Keratinocyte (primary cell): ENCODE results near the gene P2RX7. TPM values are rescaled to one million over a fixed set of nuclear protein-coding genes. Genes with fewer than 3 reads are reported as not detected.

Experiments used
- DNase-seq: peaks from one replicate; pipeline ENCODE4 v3.0.0-alpha.2; 2011; ENCODE audit warnings: low read depth, missing footprints, low spot score
- FAIRE-seq: peaks from 2 replicates; lab custom pipeline; 2011; peaks lifted over from hg19 to GRCh38; lab: Jason Lieb, UNC
- H2AFZ ChIP-seq: 2 replicates; pipeline ENCODE4 v1.6.0; 2012; ENCODE audit warnings: low read length, control low read depth, inconsistent platforms; ENCODE audit not compliant: control insufficient read depth
- H3K27ac ChIP-seq: 2 replicates; pipeline ENCODE4 v1.5.1; 2011; ENCODE audit warnings: low read length; ENCODE audit not compliant: control insufficient read depth, insufficient read depth
- H3K27me3 ChIP-seq: 3 replicates; pipeline ENCODE4 v1.6.0; 2011; ENCODE audit warnings: low read length; ENCODE audit not compliant: control insufficient read depth, insufficient read depth; ENCODE audit errors: extremely low read depth
- H3K36me3 ChIP-seq, 2 experiments: 2 replicates in 1 of 2; 3 replicates in 1 of 2; pipeline ENCODE4 v1.5.1; 2011; ENCODE audit warnings: low read length in 2 of 2, mild to moderate bottlenecking in 1 of 2; ENCODE audit not compliant: control insufficient read depth in 2 of 2, insufficient read depth in 2 of 2; ENCODE audit errors: extremely low read depth in 1 of 2
- H3K4me1 ChIP-seq: 3 replicates; pipeline ENCODE4 v1.5.1; 2011; ENCODE audit warnings: low read length; ENCODE audit not compliant: control insufficient read depth, insufficient read depth; ENCODE audit errors: extremely low read depth
- H3K4me2 ChIP-seq: 3 replicates; pipeline ENCODE4 v1.6.0; 2011; ENCODE audit warnings: low read depth, low read length; ENCODE audit not compliant: control insufficient read depth, insufficient read depth; ENCODE audit errors: extremely low read depth
- H3K4me3 ChIP-seq, 3 experiments: fragments of 200-600 bp in 1 of 3; sonication (generic) in 1 of 3; 2 replicates in 2 of 3; 3 replicates in 1 of 3; pipeline ENCODE4 v1.5.1; 2011 to 2016; ENCODE audit warnings: low read length in 3 of 3, mild to moderate bottlenecking in 3 of 3, control low read depth in 2 of 3, inconsistent platforms in 1 of 3, low read depth in 1 of 3, mixed read lengths in 1 of 3, mixed run types in 1 of 3, moderate library complexity in 1 of 3; ENCODE audit not compliant: control insufficient read depth in 2 of 3, insufficient read depth in 2 of 3; ENCODE audit errors: extremely low read depth in 1 of 3
- H3K79me2 ChIP-seq: 2 replicates; pipeline ENCODE4 v1.6.0; 2012; ENCODE audit warnings: low read length; ENCODE audit not compliant: control insufficient read depth, insufficient read depth
- H3K9ac ChIP-seq: 3 replicates; pipeline ENCODE4 v1.6.0; 2011; ENCODE audit warnings: low read length; ENCODE audit not compliant: control insufficient read depth, insufficient read depth; ENCODE audit errors: extremely low read depth
- H3K9me1 ChIP-seq: 3 replicates; pipeline ENCODE4 v1.6.0; 2011; ENCODE audit warnings: low read length; ENCODE audit not compliant: control insufficient read depth, insufficient read depth; ENCODE audit errors: extremely low read depth
- H3K9me3 ChIP-seq: 2 replicates; pipeline ENCODE4 v1.5.1; 2012; ENCODE audit warnings: low read depth, low read length; ENCODE audit not compliant: control insufficient read depth
- H4K20me1 ChIP-seq: 3 replicates; pipeline ENCODE4 v1.6.0; 2011; ENCODE audit warnings: low read length; ENCODE audit not compliant: control insufficient read depth, insufficient read depth; ENCODE audit errors: extremely low read depth
- EZH2 ChIP-seq: IDR thresholded peaks from one replicate; pipeline ENCODE4 v1.6.1; 2012; ENCODE audit warnings: inconsistent platforms, mild to moderate bottlenecking, low read length, moderate library complexity
- dilution Hi-C: fragments of 300-500 bp; cut with MboI; formaldehyde crosslinking; loops from one replicate; pipeline ENCODE4 v1.7.0; 2020; ENCODE audit warnings: low sequenced_read_pairs; ENCODE audit not compliant: extremely low pct_ligation_motif_present
- polyA plus RNA-seq, 5 experiments: library from polyadenylated mRNA; depleted of rRNA in 3 of 5; stranded (reverse) in 3 of 5; stranded (forward) in 1 of 5; unstranded in 1 of 5; fragments of >200 nt; gene quantifications; 1 replicate in 1 of 5; 2 replicates in 3 of 5; 3 replicates in 1 of 5; pipeline versions ENCODE4 v1.2.1 to v1.2.3, GENCODE V29; 2011 to 2012; ENCODE audit warnings: missing spikeins in 2 of 5, low read depth in 1 of 5, low replicate concordance in 1 of 5
- TF ChIP-seq, protein P1 (sequence below), 3 experiments: IDR thresholded peaks in 1 of 3; conservative IDR thresholded peaks in 1 of 3; optimal IDR thresholded peaks in 1 of 3; 2 replicates in 2 of 3; 3 replicates in 1 of 3; pipeline versions ENCODE3 to v1.5.1; 2011; ENCODE audit warnings: low read length in 3 of 3, mild to moderate bottlenecking in 3 of 3, moderate library complexity in 2 of 3, control low read depth in 1 of 3, inconsistent platforms in 1 of 3; ENCODE audit not compliant: insufficient read depth in 2 of 3; ENCODE audit errors: extremely low read depth in 1 of 3

Gene P2RX7
- polyA plus RNA-seq, 1 donor (not counting 4 experiments of a cell fraction or from before 2014, with no cell fraction given) = 0.20 TPM

DNA sequence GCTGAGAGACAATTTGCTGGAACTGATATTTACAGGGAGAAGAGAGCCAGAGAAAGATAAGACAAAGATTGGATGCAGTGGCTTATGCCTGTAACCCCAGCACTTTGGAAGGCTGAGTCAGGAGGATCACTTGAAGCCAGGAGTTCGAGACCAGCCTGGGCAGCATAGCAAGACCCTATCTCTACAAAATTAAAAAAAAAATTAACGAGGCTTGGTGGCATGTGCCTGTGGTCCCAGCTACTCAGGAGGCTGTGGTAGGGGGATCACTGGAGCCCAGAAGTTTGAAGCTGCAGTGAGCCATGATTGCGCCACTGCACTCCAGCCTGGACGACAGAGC is 2.9 kb upstream of the P2RX7 start:
- Histone ChIP-seq H4K20me1 (no peaks in the 10 kb centered on the region), H3K4me2 (no peak overlapping the region), H3K9me1 (no peaks in the 10 kb centered on the region), H3K27ac (no peak overlapping the region), H3K27me3 (no peaks in the 10 kb centered on the region), H3K4me3 (no peak overlapping the region), H3K4me1 (peaks cover 21% of the 10 kb centered on the region), H3K36me3 (no peaks in the 10 kb centered on the region), H2AFZ (no peak overlapping the region), H3K9me3 (no peaks in the 10 kb centered on the region), H3K9ac (no peak overlapping the region), H3K79me2 (no peaks in the 10 kb centered on the region)
- TF ChIP-seq, protein P1, sequence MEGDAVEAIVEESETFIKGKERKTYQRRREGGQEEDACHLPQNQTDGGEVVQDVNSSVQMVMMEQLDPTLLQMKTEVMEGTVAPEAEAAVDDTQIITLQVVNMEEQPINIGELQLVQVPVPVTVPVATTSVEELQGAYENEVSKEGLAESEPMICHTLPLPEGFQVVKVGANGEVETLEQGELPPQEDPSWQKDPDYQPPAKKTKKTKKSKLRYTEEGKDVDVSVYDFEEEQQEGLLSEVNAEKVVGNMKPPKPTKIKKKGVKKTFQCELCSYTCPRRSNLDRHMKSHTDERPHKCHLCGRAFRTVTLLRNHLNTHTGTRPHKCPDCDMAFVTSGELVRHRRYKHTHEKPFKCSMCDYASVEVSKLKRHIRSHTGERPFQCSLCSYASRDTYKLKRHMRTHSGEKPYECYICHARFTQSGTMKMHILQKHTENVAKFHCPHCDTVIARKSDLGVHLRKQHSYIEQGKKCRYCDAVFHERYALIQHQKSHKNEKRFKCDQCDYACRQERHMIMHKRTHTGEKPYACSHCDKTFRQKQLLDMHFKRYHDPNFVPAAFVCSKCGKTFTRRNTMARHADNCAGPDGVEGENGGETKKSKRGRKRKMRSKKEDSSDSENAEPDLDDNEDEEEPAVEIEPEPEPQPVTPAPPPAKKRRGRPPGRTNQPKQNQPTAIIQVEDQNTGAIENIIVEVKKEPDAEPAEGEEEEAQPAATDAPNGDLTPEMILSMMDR (optimal IDR thresholded peaks at IDR 0.05 in 1 of 3, IDR thresholded peaks at IDR 0.05 in 1 of 3, conservative IDR thresholded peaks at IDR 0.05 in 1 of 3; ENCODE audit: extremely low read depth in 1 of 3, insufficient read depth in 2 of 3, low read length in 3 of 3) = no peak
- no peak for TF ChIP-seq EZH2
- dilution Hi-C loops = no loop called here
- FAIRE-seq = no peak
- no peak for DNase-seq

DNA sequence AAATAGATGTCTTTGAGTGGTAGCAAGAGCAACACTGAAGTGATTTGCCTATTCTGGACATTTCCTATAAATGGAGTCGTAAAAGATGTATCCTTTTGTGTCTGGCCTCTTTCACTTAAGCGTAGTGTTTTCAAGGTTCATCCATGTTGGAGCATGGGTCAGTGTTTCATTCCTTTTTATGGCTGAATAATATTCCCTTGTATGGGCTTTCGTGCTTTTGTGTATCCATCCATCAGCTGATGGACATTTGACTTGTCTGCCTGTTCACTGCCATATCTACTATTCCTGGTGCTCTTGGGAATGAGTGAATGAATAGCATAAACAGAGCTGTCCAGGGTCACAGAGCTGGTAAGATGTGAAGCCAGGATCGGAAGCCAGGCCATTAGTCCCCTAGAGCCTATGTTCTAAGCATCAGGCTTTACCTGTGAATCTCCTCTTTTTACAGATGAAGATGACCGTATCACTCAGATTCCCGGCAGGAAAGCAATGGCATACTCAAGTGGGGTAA is 1.8 kb upstream of the P2RX7 start:
- H3K27me3 ChIP-seq = no peaks in the 10 kb centered on the region
- H3K79me2 ChIP-seq = no peaks in the 10 kb centered on the region
- H3K4me1 ChIP-seq = peaks cover 19% of the 10 kb centered on the region
- no peak overlapping the region for H3K9ac ChIP-seq
- H3K9me1 ChIP-seq = no peaks in the 10 kb centered on the region
- FAIRE-seq (no peak), DNase-seq (no peak)
- no peak overlapping the region for H3K27ac ChIP-seq
- TF ChIP-seq EZH2 = no peak
- TF ChIP-seq, protein P1 (optimal IDR thresholded peaks at IDR 0.05 in 1 of 3, IDR thresholded peaks at IDR 0.05 in 1 of 3, conservative IDR thresholded peaks at IDR 0.05 in 1 of 3; ENCODE audit: extremely low read depth in 1 of 3, insufficient read depth in 2 of 3, low read length in 3 of 3) = no peak
- dilution Hi-C loops = no loop called here
- no peak overlapping the region for H3K4me3 ChIP-seq
- no peaks in the 10 kb centered on the region for H3K36me3 ChIP-seq
- no peak overlapping the region for H3K4me2 ChIP-seq
- no peaks in the 10 kb centered on the region for H3K9me3 ChIP-seq
- no peak overlapping the region for H2AFZ ChIP-seq
- H4K20me1 ChIP-seq = no peaks in the 10 kb centered on the region
